ENCODE measurements around the gene EGR2. TPM values are rescaled to one million over a fixed set of nuclear protein-coding genes. Genes with fewer than 3 reads are reported as not detected.

Gene EGR2
- total RNA-seq, 1 experiment from 2014 or later, result not detected

- DNase-seq (ENCODE audit: low read depth in 1 of 2, low spot score in 2 of 2), result no peak
- 0 out of 2 replicates have a peak, but pooled peaks cover 2% of the 10 kb centered on the region for H3K27me3 ChIP-seq (replicated peaks)
- no peak overlapping the region for H3K27ac ChIP-seq
- peaks cover 5% of the 10 kb centered on the region; the same call in 1 of the 2 replicates for H3K9me3 ChIP-seq (replicated peaks)
- no peaks in the 10 kb centered on the region for H3K4me1 ChIP-seq (replicated peaks)
- no peaks in the 10 kb centered on the region for H3K36me3 ChIP-seq
- no peak overlapping the region for H3K4me3 ChIP-seq
Measured at GRCh38 chr10:62842983-62843382, 26.8 kb upstream of the EGR2 start.

- Histone ChIP-seq H3K27ac (no peak overlapping the region), H3K4me3 (no peak overlapping the region), H3K9me3 (replicated peaks) (no peaks in the 10 kb centered on the region), H3K27me3 (replicated peaks) (no peaks in the 10 kb centered on the region), H3K36me3 (no peaks in the 10 kb centered on the region), H3K4me1 (replicated peaks) (no peaks in the 10 kb centered on the region)
- no peak for DNase-seq (ENCODE audit: low read depth in 1 of 2, low spot score in 2 of 2)
Measured at GRCh38 chr10:62839590-62839989, 23.4 kb upstream of the EGR2 start.

GRCh38 chr10:62831346-62831745 is 15.2 kb upstream of the EGR2 start:
- Histone ChIP-seq H3K4me1 (replicated peaks) (no peaks in the 10 kb centered on the region), H3K36me3 (no peaks in the 10 kb centered on the region), H3K4me3 (no peak overlapping the region), H3K27me3 (replicated peaks) (no peaks in the 10 kb centered on the region), H3K9me3 (replicated peaks) (no peaks in the 10 kb centered on the region), H3K27ac (no peak overlapping the region)
- no peak for DNase-seq (ENCODE audit: low read depth in 1 of 2, low spot score in 2 of 2)

- H3K4me3 ChIP-seq, result no peak overlapping the region
- no peaks in the 10 kb centered on the region for H3K27me3 ChIP-seq (replicated peaks)
- H3K4me1 ChIP-seq (replicated peaks), result no peaks in the 10 kb centered on the region
- H3K9me3 ChIP-seq (replicated peaks), result no peaks in the 10 kb centered on the region
- no peak for DNase-seq (ENCODE audit: low read depth in 1 of 2, low spot score in 2 of 2)
- H3K36me3 ChIP-seq, result no peaks in the 10 kb centered on the region
- H3K27ac ChIP-seq, result no peak overlapping the region
Measured at GRCh38 chr10:62830679-62831078, 14.5 kb upstream of the EGR2 start.

- H3K27ac ChIP-seq, result no peak overlapping the region
- H3K4me3 ChIP-seq, result no peak overlapping the region
- no peaks in the 10 kb centered on the region for H3K4me1 ChIP-seq (replicated peaks)
- no peaks in the 10 kb centered on the region for H3K27me3 ChIP-seq (replicated peaks)
- H3K9me3 ChIP-seq (replicated peaks), result no peaks in the 10 kb centered on the region
- DNase-seq (ENCODE audit: low read depth in 1 of 2, low spot score in 2 of 2), result no peak
- H3K36me3 ChIP-seq, result no peaks in the 10 kb centered on the region
Measured at GRCh38 chr10:62829622-62830021, 13.5 kb upstream of the EGR2 start.

GRCh38 chr10:62826273-62826672 is 10.1 kb upstream of the EGR2 start:
- Histone ChIP-seq H3K27ac (no peak overlapping the region), H3K4me3 (no peak overlapping the region), H3K27me3 (replicated peaks) (peaks cover 11% of the 10 kb centered on the region; the same call in 1 of the 2 replicates), H3K36me3 (no peaks in the 10 kb centered on the region), H3K4me1 (replicated peaks) (no peaks in the 10 kb centered on the region), H3K9me3 (replicated peaks) (no peaks in the 10 kb centered on the region)
- DNase-seq (ENCODE audit: low read depth in 1 of 2, low spot score in 2 of 2), result no peak

- no peak for DNase-seq (ENCODE audit: low read depth in 1 of 2, low spot score in 2 of 2)
- no peak overlapping the region for H3K27ac ChIP-seq
- H3K4me1 ChIP-seq (replicated peaks), result peaks cover 23% of the 10 kb centered on the region
- peaks cover 37% of the 10 kb centered on the region for H3K27me3 ChIP-seq (replicated peaks)
- H3K36me3 ChIP-seq, result no peaks in the 10 kb centered on the region
- peaks cover 4% of the 10 kb centered on the region; the same call in 1 of the 2 replicates for H3K9me3 ChIP-seq (replicated peaks)
- no peak overlapping the region for H3K4me3 ChIP-seq
Measured at GRCh38 chr10:62820586-62820985, 4.4 kb upstream of the EGR2 start.

GRCh38 chr10:62819141-62819920 is 3.2 kb upstream of the EGR2 start:
- Histone ChIP-seq H3K36me3 (no peaks in the 10 kb centered on the region), H3K9me3 (replicated peaks) (peaks cover 4% of the 10 kb centered on the region; the same call in 1 of the 2 replicates), H3K4me3 (no peak overlapping the region), H3K27ac (no peak overlapping the region), H3K27me3 (replicated peaks) (peaks cover 49% of the 10 kb centered on the region), H3K4me1 (replicated peaks) (peaks cover 32% of the 10 kb centered on the region)
- DNase-seq (ENCODE audit: low read depth in 1 of 2, low spot score in 2 of 2), result no peak

- H3K36me3 ChIP-seq, result no peaks in the 10 kb centered on the region
- H3K27me3 ChIP-seq (replicated peaks), result peaks cover 51% of the 10 kb centered on the region
- H3K27ac ChIP-seq, result no peak overlapping the region
- H3K4me3 ChIP-seq, result no peak overlapping the region
- no peak for DNase-seq (ENCODE audit: low read depth in 1 of 2, low spot score in 2 of 2)
- H3K9me3 ChIP-seq (replicated peaks), result peaks cover 4% of the 10 kb centered on the region; the same call in 1 of the 2 replicates
- peaks cover 32% of the 10 kb centered on the region for H3K4me1 ChIP-seq (replicated peaks)
Measured at GRCh38 chr10:62818426-62819011, 2.4 kb upstream of the EGR2 start.

- Histone ChIP-seq H3K27ac (no peak overlapping the region), H3K36me3 (no peaks in the 10 kb centered on the region), H3K4me1 (replicated peaks) (peaks cover 32% of the 10 kb centered on the region), H3K4me3 (peak overlapping the region; percentile 71), H3K27me3 (replicated peaks) (peaks cover 47% of the 10 kb centered on the region), H3K9me3 (replicated peaks) (peaks cover 4% of the 10 kb centered on the region; the same call in 1 of the 2 replicates)
- DNase-seq (ENCODE audit: low read depth in 1 of 2, low spot score in 2 of 2), result peak; percentile 64 to 69
Measured at GRCh38 chr10:62817766-62818425, 1.7 kb upstream of the EGR2 start.

- Histone ChIP-seq H3K4me3 (peak overlapping the region; percentile 71), H3K27me3 (replicated peaks) (peaks cover 47% of the 10 kb centered on the region), H3K36me3 (no peaks in the 10 kb centered on the region), H3K9me3 (replicated peaks) (peaks cover 4% of the 10 kb centered on the region; the same call in 1 of the 2 replicates), H3K4me1 (replicated peaks) (peaks cover 32% of the 10 kb centered on the region), H3K27ac (no peak overlapping the region)
- DNase-seq (ENCODE audit: low read depth in 1 of 2, low spot score in 2 of 2), result peak in 1 of 2 experiments; percentile 40
Measured at GRCh38 chr10:62817121-62817765, 1.1 kb upstream of the EGR2 start.

- H3K4me1 ChIP-seq (replicated peaks), result peaks cover 32% of the 10 kb centered on the region
- H3K36me3 ChIP-seq, result no peaks in the 10 kb centered on the region
- no peak overlapping the region for H3K27ac ChIP-seq
- peak overlapping the region; percentile 71 for H3K4me3 ChIP-seq
- DNase-seq (ENCODE audit: low read depth in 1 of 2, low spot score in 2 of 2), result no peak
- H3K9me3 ChIP-seq (replicated peaks), result peaks cover 4% of the 10 kb centered on the region; the same call in 1 of the 2 replicates
- H3K27me3 ChIP-seq (replicated peaks), result peaks cover 40% of the 10 kb centered on the region
Measured at GRCh38 chr10:62816076-62816330, 163 bp downstream of the EGR2 start.

- Histone ChIP-seq H3K4me3 (peak overlapping the region; percentile 71), H3K4me1 (replicated peaks) (peaks cover 32% of the 10 kb centered on the region), H3K9me3 (replicated peaks) (peaks cover 4% of the 10 kb centered on the region; the same call in 1 of the 2 replicates), H3K27ac (no peak overlapping the region), H3K27me3 (replicated peaks) (peaks cover 40% of the 10 kb centered on the region), H3K36me3 (no peaks in the 10 kb centered on the region)
- peak in 1 of 2 experiments; percentile 41 for DNase-seq (ENCODE audit: low read depth in 1 of 2, low spot score in 2 of 2)
Measured at GRCh38 chr10:62815381-62816075, 638 bp downstream of the EGR2 start.
